Endothelial cell of umbilical vein (primary cell): ENCODE measurements around the gene HOXC12.

Experiments used
- CTCF ChIP-seq, 2 donors: IDR thresholded peaks; 1 replicate in 1 of 2; 2 replicates in 1 of 2; pipeline ENCODE4 v1.5.1; 2011; ENCODE audit warnings: low read length in 2 of 2, mild to moderate bottlenecking in 2 of 2, moderate library complexity in 2 of 2, control low read depth in 1 of 2, inconsistent platforms in 1 of 2, low read depth in 1 of 2; ENCODE audit not compliant: insufficient read depth in 1 of 2; ENCODE audit errors: extremely low read depth in 1 of 2
- EZH2 ChIP-seq: IDR thresholded peaks from 2 replicates; pipeline ENCODE4 v1.6.1; 2012; ENCODE audit warnings: borderline replicate concordance, low read depth, mild to moderate bottlenecking, moderate library complexity, low read length, inconsistent platforms; ENCODE audit not compliant: severe bottlenecking
- FOS ChIP-seq: IDR thresholded peaks from 2 replicates; pipeline ENCODE4 v1.6.1; 2011; ENCODE audit warnings: mild to moderate bottlenecking, low read length, moderate library complexity, borderline replicate concordance; ENCODE audit not compliant: insufficient read depth
- GATA2 ChIP-seq: IDR thresholded peaks from 2 replicates; pipeline ENCODE4 v1.7.0; 2011; ENCODE audit warnings: low read depth, mild to moderate bottlenecking, moderate library complexity, mixed read lengths, low read length; ENCODE audit not compliant: insufficient read length, insufficient read depth
- JUN ChIP-seq: IDR thresholded peaks from 2 replicates; pipeline ENCODE4 v1.6.1; 2011; ENCODE audit warnings: borderline replicate concordance, low read depth; ENCODE audit not compliant: insufficient read length, insufficient read depth
- MAX ChIP-seq: IDR thresholded peaks from 2 replicates; pipeline ENCODE4 v1.6.1; 2011; ENCODE audit not compliant: insufficient read depth, insufficient read length
- MYC ChIP-seq: IDR thresholded peaks from one replicate; pipeline ENCODE4 v1.6.1; 2011; ENCODE audit warnings: mild to moderate bottlenecking, low read depth, low read length
- POLR2A ChIP-seq: IDR thresholded peaks from 2 replicates; pipeline ENCODE4 v1.6.1; 2012; ENCODE audit warnings: low read depth, mild to moderate bottlenecking, control low read depth, low read length
- POLR2AphosphoS5 ChIP-seq: IDR thresholded peaks from 2 replicates; pipeline ENCODE4 v1.6.1; 2012; ENCODE audit warnings: low read depth, mild to moderate bottlenecking, control low read depth, low read length, moderate library complexity; ENCODE audit not compliant: insufficient read depth

GRCh38 chr12:53929527-53929926 lies 25.2 kb upstream of the HOXC12 start:
- TF ChIP-seq CTCF (IDR thresholded peaks at IDR 0.05; ENCODE audit: extremely low read depth in 1 of 2, insufficient read depth in 1 of 2, low read depth in 1 of 2, low read length in 2 of 2) (no peak), POLR2AphosphoS5 (no peak), POLR2A (no peak), FOS (no peak), MAX (no peak), JUN (no peak), EZH2 (no peak), GATA2 (no peak), MYC (no peak)
